GM21717 (cell line): Measurements from ENCODE around the gene GADD45G.

Experiments
- ATAC-seq: cut with Tn5 transposase; IDR thresholded peaks from one replicate; pipeline ENCODE4 v1.9.1; 2021; ENCODE audit warnings: mild to moderate bottlenecking, moderate library complexity; ENCODE audit not compliant: unreplicated experiment

Gene GADD45G

GRCh38 chr9:89608641-89609335 is 4.0 kb downstream of the GADD45G start:
- ATAC-seq: no peak

DNA sequence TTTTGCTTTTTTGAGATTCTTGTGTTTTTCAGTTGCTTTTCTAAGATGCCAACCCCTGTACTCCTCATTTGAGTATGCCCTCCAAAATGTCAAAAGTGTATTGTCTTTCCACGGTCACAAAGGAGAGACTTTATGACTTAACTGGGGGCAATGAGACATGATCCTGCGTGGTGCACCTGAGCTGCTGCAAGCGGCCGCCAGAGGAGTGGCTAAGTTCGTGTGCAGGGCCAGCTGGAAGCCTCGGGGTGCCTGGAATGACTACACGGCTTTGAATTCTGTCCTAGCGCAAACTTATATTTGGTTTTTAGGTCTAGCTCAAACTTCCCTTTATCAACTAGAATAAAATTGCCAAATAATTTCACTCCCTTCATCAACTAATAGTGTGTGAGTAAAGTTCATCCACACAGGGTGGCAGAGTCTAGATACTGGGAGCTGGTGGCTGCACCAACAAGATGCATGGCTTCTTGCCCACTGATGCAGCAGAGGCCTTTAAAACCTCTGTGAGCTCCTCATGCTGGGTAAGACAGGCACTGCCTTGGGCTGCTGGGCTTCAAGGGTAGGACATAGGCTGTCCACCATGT is 4.7 kb downstream of the GADD45G start:
- ATAC-seq: no peak

DNA sequence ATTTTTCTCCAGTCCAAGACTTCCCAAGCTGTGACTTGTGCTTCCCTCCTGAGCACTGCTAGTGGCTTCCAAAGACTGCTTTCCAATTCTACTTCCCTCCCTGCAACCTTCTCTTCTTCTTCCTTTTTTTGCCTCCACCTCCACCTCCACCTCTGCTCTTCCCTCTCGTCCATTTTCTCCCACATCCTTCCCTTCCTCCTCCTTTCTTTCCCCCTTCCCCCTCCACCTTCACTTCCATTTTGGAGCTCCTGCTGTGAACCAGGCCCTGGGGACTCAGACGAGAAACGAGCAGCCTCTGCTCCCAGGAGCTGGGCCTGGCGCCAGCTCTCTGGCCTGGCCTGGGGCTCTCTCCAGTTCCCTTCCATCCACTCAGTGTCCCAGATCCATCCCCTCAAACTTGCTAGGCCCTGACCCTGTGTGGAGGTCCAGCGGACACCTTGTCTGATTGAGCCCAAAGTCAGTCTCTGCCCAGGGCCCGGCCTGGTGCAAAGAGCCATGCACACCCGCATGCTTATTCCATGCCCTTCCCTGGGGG is 5.6 kb downstream of the GADD45G start:
- no peak for ATAC-seq

DNA sequence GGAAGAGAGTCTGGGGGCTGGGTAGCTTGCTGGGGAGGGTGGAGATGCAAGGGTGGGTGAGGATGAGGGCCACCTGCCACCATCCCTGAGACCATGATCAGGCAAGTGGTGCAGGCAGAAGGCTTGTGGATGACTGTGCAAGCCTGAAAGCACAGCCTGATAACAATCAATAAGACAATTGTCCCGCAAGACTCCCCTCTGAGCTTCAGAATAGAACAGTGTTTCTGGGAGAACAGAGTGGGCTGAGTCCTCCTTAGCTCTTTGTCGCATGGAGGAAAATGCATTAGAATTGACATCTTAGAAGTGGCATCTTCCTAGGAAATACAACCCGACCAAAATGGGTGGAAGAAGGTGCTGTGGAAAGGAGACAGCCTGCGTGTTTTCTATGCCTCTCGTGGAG is 6.6 kb downstream of the GADD45G start:
- ATAC-seq: no peak

- ATAC-seq: no peak
Measured at GRCh38 chr9:89612566-89613278, 7.9 kb downstream of the GADD45G start.

GRCh38 chr9:89613912-89614892 is 9.4 kb downstream of the GADD45G start:
- no peak for ATAC-seq

GRCh38 chr9:89615661-89616060 is 10.8 kb downstream of the GADD45G start:
- ATAC-seq: no peak

DNA sequence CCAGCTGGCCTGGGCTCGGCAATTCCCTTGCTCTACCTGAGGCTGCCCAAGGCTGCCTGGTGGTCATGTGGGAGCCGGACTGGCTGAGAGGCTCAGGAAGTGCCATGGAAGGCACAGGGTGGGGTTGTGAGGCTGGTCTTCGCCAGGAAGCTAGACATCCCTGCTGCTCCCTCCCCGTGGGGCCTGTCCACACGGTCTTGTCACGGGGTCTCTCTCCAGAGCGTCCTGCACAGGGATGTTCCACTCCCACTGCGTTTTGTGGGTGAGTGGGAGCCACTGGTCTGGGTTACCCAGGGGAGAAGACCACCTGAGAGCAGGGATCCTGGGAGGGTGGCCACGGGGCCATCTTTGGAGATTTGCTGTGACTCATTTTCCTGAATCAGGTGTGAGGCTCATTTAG is 11.6 kb downstream of the GADD45G start:
- no peak for ATAC-seq

DNA sequence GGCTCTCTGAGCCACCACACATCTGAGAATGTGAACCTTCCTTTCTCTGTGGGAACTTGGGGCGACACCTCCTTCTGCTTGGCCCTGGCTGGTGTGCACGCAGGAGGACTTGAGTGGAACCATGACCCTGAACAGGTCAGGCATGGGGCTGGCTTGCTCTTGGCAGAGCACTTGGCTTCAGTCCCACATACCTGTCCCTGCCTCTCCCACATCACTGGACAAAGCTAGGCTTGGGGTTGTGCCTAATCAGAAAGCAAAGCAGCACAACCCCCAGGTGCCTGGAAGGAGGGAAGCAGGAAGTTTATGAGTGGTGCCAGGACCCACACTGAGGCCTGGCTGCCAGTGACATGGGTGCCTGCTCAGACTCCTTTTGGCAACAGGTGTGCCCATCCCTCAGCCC is 13.2 kb downstream of the GADD45G start:
- no peak for ATAC-seq

DNA sequence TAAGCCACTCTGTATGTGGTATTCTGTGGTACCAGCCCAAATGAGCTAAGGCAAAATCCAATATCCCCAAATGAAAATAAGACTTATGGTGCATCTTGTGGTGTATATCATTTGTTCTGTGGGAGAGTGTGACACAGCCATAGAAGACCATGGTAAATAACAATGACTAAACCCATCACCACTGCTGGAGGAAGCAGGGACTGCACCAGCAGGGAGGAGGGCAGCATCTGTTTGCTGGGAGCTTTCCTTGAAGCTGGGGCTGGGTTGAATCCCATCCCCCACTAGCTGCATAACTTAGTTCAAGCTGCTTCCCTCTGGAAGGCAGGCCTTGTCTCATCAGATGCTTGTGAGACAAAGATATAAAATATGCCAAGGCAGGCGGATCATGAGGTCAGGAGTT is 14.2 kb downstream of the GADD45G start:
- no peak for ATAC-seq

DNA sequence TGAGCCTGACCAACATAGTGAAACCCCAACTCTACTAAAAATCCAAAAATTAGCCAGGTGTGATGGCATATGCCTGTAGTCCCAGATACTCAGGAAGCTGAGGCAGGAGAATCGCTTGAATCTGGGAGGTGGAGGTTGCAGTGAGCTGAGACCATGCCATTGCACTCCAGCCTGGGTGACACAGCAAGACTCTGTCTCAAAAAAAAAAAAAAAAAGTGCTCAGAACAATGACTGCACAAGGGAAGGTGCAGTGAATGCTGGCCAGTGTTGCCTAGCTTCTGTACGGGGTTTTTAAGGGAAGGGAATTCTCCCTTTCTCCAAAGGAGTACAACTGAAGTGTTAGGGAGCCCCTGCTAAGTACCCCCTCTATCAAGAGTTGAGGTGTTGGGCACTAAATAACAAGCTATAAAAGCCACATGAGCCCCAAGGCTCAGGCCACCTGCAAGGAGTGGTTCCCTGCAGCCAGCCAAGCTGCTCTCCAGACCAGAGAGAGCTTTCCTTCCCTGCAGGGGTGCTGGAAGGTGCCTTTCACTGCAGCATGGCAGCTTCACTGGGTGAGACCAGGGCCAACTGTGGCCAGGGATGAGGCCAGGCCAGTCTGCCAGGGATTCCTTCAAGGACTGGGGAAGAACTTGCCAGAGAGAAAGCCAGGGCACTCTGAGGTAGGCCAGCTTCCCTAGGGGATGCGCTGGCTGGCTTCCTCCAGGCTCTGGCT is 14.8 kb downstream of the GADD45G start:
- no peak for ATAC-seq

DNA sequence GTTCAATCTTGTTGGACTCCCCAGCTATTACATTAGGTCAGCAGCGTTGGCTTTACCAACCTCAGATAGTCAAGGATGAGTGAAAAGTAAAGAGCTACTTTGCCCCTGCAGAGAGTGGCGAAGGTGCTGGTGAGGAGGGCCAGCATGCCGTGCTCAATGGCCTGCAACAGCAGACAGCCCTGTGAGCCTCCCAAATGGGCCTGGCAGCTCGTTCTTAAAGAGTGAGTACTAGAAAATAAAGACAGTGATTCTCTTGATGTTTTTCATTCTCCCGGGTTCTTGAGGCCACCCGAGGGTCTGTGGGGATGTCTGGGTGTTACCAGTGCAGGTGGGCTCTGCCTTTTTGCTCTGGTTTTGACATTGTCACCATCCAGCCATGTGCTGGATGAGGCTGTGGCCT is 16.2 kb downstream of the GADD45G start:
- no peak for ATAC-seq

GRCh38 chr9:89621676-89622075 is 16.9 kb downstream of the GADD45G start:
- ATAC-seq: no peak

- ATAC-seq: no peak
Measured at GRCh38 chr9:89622933-89623861, 18.4 kb downstream of the GADD45G start.

DNA sequence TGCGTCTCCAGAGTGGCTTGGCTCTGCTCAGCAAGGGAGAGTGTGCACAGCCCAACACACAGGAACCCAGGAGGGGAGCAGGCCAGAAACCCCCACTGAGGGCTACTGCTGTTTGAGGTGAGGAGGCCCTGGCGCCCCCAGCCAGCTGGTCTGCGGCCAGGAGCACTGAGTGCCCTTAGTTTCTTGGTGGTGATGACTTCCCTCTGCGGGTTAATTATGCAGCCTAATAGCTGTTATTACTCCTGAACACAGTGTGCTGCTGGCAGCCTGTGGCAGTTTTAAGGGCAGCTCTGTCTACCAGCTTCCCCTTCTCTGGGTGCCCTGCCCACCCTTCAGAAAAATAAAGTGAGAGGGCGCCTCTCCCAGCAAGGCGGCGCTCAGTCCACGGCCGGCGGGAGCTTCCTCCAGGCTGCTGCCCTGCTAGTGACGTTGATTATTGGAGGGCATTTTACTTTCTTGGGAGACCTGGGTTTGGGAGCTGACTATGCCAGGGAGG is 19.2 kb downstream of the GADD45G start:
- no peak for ATAC-seq

GRCh38 chr9:89625721-89626687 is 21.2 kb downstream of the GADD45G start:
- no peak for ATAC-seq

DNA sequence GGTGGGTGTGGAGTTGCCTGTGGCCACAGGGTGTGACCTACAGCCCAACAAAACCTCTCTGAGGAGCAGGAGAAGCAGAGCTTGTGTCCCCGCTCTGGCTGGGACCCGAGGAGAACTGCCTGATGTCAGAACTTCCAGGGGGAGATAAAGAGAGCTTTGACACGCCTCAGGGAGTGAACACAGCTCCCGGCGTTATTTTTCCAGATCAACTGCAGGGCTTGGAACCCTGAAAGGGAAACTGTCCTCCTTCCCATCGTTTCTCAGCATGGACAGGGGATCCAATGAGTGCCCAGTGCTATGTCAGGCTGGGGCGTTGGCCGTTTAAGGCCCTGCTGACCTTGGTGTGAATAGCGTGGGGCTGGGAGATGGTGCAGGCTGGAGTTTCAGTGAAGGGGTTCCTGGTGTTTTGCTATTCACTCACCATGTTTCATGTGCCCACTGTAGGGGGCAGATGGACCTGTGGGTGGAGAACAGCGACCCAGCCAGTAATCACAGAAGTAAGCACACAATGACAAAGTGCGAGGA is 22.0 kb downstream of the GADD45G start:
- ATAC-seq: no peak

DNA sequence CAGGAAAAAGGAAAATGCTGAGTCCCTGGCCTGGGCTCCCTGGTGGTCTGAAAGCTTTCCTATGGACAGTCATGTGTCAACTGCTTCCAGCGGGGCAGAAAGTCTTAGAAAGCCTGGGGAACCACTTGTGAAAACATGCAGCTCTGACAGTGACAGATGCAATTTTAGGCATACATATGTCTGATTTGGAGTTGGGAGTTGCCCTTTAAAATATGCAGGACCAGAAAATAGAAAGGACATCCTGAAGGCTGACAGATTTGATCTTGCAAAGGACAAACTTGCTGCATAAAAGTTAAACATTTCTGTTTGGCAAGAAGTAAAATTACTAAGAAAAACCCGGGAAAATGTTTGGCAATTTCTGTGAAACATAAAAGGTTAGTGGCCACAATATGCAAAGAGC is 23.8 kb downstream of the GADD45G start:
- no peak for ATAC-seq
